Measurements from ENCODE around the gene TBC1D16. TPM values are rescaled to one million over a fixed set of nuclear protein-coding genes. Genes with fewer than 3 reads are reported as not detected.

TBC1D16 gene
- total RNA-seq, 1 donor, result 68.8 TPM

DNA sequence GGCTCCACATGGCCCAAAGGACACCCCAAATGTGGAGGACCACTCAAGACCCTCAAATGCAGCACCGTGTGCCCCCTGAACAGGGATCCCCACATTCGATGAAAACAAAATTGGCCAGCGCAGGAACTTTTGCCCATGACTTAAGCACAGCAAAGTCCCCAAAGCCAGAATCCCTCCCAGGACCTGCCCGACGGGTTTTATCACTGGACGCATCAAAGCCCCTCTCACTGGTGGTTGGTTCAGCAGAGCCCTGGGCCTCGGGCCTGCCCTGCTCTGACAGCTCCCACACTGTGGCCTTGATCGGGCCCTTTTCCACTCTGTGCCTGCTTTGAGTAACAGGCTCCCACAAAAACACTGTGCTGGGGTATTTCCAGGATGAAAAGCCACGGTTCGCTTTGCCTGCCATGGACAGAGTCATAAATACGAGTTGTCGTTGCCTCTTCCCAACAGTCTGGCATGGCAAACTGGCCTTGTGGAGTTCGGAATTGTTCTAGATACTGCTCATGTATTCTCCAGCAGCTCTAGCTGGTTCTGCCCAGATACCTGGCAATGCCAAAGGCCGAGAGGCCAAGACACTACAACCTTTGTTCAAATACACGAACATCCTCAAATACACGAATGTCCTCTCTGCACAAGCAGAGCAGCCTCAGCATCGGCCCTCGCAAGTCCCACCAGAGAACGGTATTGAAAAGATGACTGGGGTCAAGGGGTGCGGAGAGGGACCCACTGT, 46.4 kb downstream of the TBC1D16 start:
- no peak overlapping the region for H3K4me3 ChIP-seq (ENCODE audit: insufficient read depth, low read length)
- peak; percentile 66 for DNase-seq (ENCODE audit: insufficient read length, low spot score, missing footprints)
- no peak overlapping the region for H2AFZ ChIP-seq (ENCODE audit: low read length)
- peaks cover 2% of the 10 kb centered on the region for H3K79me2 ChIP-seq (ENCODE audit: insufficient read depth, low read length)
- H3K36me3 ChIP-seq (ENCODE audit: insufficient read depth, low read length), result no peaks in the 10 kb centered on the region
- no peak overlapping the region for H3K4me2 ChIP-seq (ENCODE audit: insufficient read depth, low read length)
- H3K4me1 ChIP-seq (ENCODE audit: insufficient read depth, low read length), result peaks cover 38% of the 10 kb centered on the region
- no peaks in the 10 kb centered on the region for H3K9me3 ChIP-seq (ENCODE audit: low read depth, low read length)
- H4K20me1 ChIP-seq (ENCODE audit: insufficient read depth, low read length), result peaks cover 21% of the 10 kb centered on the region
- H3K27ac ChIP-seq (ENCODE audit: low read depth, low read length), result no peak overlapping the region
- no peaks in the 10 kb centered on the region for H3K27me3 ChIP-seq (ENCODE audit: insufficient read depth, low read length)
- TF ChIP-seq, protein P1, sequence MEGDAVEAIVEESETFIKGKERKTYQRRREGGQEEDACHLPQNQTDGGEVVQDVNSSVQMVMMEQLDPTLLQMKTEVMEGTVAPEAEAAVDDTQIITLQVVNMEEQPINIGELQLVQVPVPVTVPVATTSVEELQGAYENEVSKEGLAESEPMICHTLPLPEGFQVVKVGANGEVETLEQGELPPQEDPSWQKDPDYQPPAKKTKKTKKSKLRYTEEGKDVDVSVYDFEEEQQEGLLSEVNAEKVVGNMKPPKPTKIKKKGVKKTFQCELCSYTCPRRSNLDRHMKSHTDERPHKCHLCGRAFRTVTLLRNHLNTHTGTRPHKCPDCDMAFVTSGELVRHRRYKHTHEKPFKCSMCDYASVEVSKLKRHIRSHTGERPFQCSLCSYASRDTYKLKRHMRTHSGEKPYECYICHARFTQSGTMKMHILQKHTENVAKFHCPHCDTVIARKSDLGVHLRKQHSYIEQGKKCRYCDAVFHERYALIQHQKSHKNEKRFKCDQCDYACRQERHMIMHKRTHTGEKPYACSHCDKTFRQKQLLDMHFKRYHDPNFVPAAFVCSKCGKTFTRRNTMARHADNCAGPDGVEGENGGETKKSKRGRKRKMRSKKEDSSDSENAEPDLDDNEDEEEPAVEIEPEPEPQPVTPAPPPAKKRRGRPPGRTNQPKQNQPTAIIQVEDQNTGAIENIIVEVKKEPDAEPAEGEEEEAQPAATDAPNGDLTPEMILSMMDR (IDR thresholded peaks at IDR 0.05; ENCODE audit: extremely low read depth, low read depth, low read length), result no peak

DNA sequence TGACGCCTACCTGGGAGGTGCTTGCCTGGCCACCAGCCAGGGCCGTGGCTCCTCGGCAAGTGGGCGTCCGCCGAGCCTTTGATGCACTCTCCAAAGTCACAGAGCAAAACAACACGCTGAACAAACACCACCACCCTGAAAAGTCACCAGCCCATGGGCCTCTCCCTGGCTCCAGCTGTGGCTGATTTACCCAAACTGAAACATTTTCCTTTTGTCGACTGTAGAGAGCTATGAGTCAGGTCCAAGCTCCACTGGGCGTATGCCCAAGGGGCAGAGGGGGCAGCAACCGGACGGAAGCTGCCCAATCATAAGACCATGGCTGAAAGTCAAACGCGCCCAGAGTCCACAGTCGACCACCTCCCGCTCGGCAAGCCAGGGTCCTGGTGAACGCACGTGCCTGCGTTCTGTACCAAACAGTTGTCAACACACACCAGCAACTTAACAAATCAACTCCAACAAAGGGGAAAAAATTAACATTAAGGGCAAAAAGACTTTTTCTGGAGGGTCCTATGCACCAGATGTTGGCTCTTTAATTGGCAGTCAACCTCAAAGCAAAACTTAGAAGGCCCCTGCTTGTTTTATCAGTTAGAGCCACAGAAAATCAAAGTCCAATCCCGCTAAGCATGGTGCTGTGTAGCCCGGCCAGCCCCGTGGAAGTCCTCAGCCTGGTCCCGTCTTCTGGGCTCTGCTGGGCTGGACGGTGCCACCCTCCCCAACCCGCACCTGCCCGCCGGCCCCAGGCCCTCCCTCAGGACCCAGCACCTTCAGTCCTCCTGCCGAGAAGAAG, 47.3 kb downstream of the TBC1D16 start:
- H3K4me1 ChIP-seq (ENCODE audit: insufficient read depth, low read length), result peaks cover 36% of the 10 kb centered on the region
- H4K20me1 ChIP-seq (ENCODE audit: insufficient read depth, low read length), result peaks cover 25% of the 10 kb centered on the region
- H3K4me3 ChIP-seq (ENCODE audit: insufficient read depth, low read length), result peak overlapping the region; percentile 59
- DNase-seq (ENCODE audit: insufficient read length, low spot score, missing footprints), result peak; percentile 98
- H3K9me3 ChIP-seq (ENCODE audit: low read depth, low read length), result no peaks in the 10 kb centered on the region
- TF ChIP-seq, protein P1 (IDR thresholded peaks at IDR 0.05; ENCODE audit: extremely low read depth, low read depth, low read length), result no peak
- peak overlapping the region; percentile 80 for H3K4me2 ChIP-seq (ENCODE audit: insufficient read depth, low read length)
- H3K79me2 ChIP-seq (ENCODE audit: insufficient read depth, low read length), result peaks cover 2% of the 10 kb centered on the region
- H2AFZ ChIP-seq (ENCODE audit: low read length), result peak overlapping the region; percentile 49
- H3K27me3 ChIP-seq (ENCODE audit: insufficient read depth, low read length), result no peaks in the 10 kb centered on the region
- peak overlapping the region; percentile 71 for H3K27ac ChIP-seq (ENCODE audit: low read depth, low read length)
- no peaks in the 10 kb centered on the region for H3K36me3 ChIP-seq (ENCODE audit: insufficient read depth, low read length)

DNA sequence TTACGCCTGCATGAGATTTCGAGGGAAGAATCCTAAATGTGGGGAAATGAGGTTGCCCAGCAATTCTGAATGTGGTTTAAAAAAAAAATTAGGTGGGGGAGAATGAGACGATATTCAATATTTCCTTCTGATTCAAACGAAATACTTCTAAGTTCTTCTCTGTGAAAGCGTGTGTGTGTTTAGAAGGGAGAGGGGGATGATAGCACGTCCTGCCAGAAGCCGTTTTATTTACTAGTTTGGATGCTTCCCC, 47.8 kb downstream of the TBC1D16 start:
- DNase-seq (ENCODE audit: insufficient read length, low spot score, missing footprints), result no peak
- peaks cover 39% of the 10 kb centered on the region for H3K4me1 ChIP-seq (ENCODE audit: insufficient read depth, low read length)
- H3K4me2 ChIP-seq (ENCODE audit: insufficient read depth, low read length), result peak overlapping the region; percentile 80
- H3K27me3 ChIP-seq (ENCODE audit: insufficient read depth, low read length), result no peaks in the 10 kb centered on the region
- peak overlapping the region; percentile 71 for H3K27ac ChIP-seq (ENCODE audit: low read depth, low read length)
- H3K79me2 ChIP-seq (ENCODE audit: insufficient read depth, low read length), result peaks cover 2% of the 10 kb centered on the region
- H3K4me3 ChIP-seq (ENCODE audit: insufficient read depth, low read length), result peak overlapping the region; percentile 59
- H4K20me1 ChIP-seq (ENCODE audit: insufficient read depth, low read length), result peaks cover 27% of the 10 kb centered on the region
- H3K36me3 ChIP-seq (ENCODE audit: insufficient read depth, low read length), result no peaks in the 10 kb centered on the region
- peak overlapping the region; percentile 49 for H2AFZ ChIP-seq (ENCODE audit: low read length)
- no peaks in the 10 kb centered on the region for H3K9me3 ChIP-seq (ENCODE audit: low read depth, low read length)
- TF ChIP-seq, protein P1 (IDR thresholded peaks at IDR 0.05; ENCODE audit: extremely low read depth, low read depth, low read length), result no peak
